Putamen (tissue), 1 donor: ENCODE data around the gene ATP2B1.

Experiments used
- DNase-seq: peaks from one replicate; pipeline ENCODE4 v3.0.0-alpha.2; 2016; ENCODE audit warnings: low spot score

ATP2B1 gene

GRCh38 chr12:89692439-89692838, 16.2 kb downstream of the ATP2B1 start:
- DNase-seq: no peak

- DNase-seq: no peak
Measured at GRCh38 chr12:89691659-89692058, 17.0 kb downstream of the ATP2B1 start.

DNA sequence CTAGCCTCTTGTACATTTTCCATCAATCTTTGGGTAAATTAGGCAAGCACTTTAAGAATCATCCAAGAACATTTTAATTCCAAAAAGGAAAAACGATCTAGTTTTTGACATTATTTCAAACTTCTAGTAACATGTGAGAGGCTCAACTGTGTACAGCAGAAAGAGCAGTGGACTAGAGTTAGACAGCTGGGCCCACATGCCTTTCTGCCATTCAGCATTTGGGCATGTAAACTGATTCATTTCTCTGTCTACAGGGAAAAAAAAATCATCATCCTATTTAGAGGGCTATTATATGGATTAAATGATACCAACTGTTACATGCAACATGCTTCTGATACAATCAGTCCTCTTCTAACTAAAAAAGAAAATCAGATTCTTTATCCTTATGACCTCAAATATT, 17.7 kb downstream of the ATP2B1 start:
- DNase-seq: no peak

DNA sequence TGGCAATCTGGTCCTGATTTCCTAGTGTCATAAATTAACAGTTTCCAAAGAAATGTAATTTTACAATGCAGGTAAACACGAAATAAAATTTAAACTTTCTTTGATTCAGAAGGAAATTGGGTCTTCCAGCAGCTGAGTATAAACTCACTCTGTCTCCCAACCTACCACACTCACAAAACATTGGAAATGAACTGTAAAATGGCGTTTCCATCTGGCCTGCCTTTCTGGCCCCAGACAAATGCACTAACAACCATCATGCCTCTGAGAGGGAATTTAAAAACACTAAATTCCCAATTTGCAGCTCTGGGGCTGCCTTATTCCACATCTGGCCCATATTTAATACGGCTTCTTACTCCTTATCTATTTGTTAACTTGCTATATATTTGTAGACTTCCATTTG, 19.3 kb downstream of the ATP2B1 start:
- DNase-seq: no peak

DNA sequence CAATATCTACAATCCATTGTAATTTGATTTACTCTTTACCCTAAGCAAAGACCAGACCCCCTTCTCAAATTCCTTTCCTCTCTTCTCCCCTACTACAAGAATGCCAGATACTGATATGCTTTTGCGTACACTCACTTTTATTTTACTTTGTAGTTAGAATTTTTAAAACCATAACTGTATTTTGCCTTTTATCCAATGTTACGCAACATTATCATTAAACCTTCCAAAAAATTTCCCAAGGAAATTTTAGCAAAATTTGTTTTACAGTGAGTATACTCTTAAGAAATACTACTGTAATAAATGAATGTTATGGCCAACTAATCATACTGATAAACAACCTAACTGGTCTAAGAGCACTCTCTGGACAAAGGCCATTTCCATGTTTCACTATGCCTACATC, 22.3 kb downstream of the ATP2B1 start:
- DNase-seq: no peak

DNA sequence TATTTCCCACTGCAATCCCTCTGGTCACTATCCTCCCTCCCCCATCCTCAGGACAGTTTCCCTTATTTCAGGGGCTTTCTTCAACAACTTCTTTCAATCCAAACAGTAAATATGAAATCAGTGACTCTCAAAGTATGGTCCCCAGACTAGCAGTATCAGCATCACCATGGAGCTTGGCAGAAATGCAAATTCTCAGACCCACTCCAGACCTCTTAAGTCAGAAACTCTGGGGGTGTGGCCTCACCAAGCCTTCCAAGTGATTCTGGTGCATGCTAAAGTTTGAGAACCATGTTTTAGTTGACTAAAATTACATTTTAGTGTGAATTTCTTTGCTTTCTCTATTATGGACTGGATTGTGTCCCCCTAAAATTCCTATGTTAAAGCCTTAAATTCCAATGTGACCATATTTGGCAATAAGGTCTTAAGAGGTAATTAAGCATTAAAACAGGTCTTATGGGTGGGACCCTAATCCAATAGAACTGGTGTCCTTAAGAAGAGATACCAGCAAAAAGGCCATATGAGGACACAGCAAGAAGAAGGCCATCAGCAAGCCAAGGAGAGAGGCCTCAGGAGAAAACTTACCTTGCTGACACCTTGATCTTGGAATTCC, 23.2 kb downstream of the ATP2B1 start:
- no peak for DNase-seq

DNA sequence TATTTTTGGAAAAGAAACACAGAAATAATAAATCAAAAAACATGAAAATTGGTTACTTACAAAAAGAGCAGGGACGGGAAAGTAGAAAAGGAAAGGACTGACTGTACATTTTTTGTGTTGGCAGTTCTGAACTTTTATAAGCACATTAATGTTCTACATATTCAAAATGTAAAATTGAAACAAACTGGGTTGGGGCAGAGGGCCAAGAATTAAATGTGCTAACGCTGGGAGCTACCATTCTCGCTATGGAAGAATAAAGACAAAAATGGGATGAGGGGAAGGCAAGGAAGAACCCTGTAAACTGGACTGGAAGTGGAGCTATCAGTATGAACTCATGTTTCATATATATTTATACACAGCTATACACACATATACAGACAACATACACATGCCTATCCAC, 24.5 kb downstream of the ATP2B1 start:
- DNase-seq: no peak

GRCh38 chr12:89682284-89682683, 26.4 kb downstream of the ATP2B1 start:
- no peak for DNase-seq

DNA sequence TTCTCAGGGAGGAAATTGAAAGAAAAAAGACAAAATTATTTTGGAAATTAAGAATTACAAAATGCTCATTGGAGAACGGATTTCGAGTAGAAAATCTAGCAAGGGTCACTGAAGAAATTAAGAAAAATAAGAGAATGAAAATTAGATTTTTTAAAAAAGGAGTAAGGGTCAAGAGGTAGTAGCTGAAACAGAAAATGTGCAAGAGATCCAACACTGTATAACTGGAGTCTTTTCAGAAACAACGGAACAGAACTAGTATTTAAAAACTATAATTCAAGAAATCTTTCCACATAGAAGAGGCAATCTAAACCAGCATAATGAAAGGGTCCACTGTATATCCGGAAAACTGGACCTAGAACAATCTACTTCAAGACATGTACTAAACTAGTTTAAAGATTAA, 28.2 kb downstream of the ATP2B1 start:
- DNase-seq: no peak

DNA sequence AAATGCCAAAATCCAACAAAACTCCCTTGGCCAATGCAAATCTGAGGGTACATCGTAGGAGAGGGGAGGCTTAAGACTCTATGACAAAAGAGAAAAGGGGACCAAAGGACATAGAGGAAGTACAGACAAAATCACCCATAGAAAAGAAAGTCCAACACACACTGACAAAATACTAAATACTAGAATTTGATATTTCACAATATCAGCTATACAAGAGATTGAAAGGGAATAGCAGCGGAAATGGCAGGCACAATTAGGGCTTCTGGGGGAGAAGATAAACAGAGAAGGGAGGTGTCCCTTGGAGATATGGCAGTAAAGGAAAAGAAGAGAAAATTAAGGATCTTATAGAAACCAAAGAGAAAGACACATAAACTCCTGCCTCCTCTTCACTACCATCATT, 29.0 kb downstream of the ATP2B1 start:
- DNase-seq: no peak

- DNase-seq: no peak
Measured at GRCh38 chr12:89678225-89678624, 30.4 kb downstream of the ATP2B1 start.

DNA sequence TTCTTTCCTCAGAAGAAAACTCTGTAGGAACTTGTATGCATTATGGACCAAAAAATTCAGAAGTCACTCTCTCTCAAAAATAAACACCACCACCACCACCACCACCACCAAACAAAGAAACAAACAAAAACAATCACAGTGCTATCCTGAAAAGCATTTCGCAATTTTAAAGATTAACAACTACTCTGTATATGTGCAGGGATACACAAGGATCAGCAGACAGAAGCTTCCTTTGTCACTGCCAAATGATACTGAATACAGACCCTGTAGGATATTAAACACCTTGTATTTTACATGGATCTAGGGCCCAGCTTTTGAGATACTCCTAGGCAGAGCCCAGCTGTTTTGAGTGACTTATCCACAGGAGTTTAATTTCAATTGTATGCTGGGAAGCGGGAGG, 31.7 kb downstream of the ATP2B1 start:
- no peak for DNase-seq

- no peak for DNase-seq
Measured at GRCh38 chr12:89674326-89674942, 34.2 kb downstream of the ATP2B1 start.

- DNase-seq: no peak
Measured at GRCh38 chr12:89673603-89674002, 35.0 kb downstream of the ATP2B1 start.

- no peak for DNase-seq
Measured at GRCh38 chr12:89672589-89672979, 36.1 kb downstream of the ATP2B1 start.

- DNase-seq: no peak
Measured at GRCh38 chr12:89671469-89671868, 37.2 kb downstream of the ATP2B1 start.

DNA sequence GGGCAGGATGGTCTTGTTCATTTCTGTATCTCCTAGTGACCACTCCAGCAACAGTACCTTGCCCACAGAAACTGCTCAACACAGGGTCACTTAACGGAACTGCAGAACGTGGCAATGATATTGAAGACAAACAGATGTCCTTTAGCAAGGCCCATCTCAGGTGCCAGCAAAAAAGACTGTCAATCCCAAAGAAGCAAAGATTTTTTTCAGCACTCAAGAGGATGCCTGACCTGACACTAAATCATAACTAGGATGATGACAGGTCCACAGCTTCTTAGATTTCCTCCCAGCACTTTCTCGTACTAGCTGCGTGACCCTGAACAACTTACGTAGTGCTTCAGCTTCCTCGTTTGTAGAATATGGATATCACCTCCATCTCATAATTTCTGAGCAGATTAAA, 39.4 kb downstream of the ATP2B1 start:
- no peak for DNase-seq

DNA sequence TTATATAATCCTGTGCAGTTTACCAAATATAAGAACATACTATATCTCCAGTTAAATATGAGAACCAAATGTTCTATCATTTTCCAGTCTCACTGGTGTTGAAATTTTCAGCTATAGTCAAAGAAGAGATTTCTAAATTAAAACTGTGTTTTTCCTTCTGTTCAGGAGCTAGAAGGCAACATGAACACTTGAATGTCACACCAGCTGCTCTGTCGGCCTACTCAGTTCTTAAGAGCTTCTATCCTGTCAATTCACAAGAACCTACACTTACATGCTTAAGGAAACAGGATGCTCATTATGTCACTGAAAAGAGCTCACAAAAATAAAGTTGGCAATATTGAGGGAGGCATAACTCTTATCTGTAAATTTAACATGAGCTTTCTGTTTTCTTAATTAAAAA, 43.1 kb downstream of the ATP2B1 start:
- peak; percentile 41 for DNase-seq

- DNase-seq: no peak
Measured at GRCh38 chr12:89664441-89664840, 44.2 kb downstream of the ATP2B1 start.

DNA sequence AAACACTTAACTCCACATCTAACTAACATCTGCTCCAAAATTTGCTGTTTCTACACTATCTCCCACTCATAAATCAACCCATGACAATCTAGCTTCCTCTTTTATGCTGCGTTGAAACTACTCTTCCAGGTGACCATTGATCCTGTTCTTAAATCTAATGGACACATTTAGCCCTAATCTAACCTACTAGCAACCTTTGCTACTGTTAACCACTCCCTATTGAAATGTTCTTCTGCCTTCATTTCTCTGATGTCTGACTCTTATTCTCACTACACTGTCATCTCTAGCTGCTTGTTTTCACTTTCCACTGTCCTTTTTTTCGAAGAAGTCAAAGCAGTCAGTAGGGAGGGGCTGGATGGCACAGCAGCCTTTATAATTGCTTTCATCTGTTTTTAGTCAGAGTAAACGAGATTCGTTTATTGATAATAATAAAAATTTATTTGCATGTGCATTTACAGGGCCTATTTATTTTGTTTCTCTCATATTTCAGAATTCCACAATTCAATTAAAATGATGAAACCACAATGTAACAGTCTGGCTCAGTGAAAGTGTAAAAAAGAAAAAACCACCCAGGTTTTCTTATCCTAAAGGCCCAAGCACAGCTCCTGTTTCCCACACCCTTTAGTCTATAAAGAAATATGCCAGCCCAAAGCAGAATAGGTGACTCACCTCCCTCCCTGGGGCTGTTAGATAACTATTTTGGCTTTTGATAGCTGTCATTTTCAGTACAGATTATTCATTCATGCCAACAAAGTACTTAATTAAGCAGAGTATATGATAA, 44.9 kb downstream of the ATP2B1 start:
- DNase-seq: no peak

- no peak for DNase-seq
Measured at GRCh38 chr12:89662623-89663022, 46.0 kb downstream of the ATP2B1 start.

DNA sequence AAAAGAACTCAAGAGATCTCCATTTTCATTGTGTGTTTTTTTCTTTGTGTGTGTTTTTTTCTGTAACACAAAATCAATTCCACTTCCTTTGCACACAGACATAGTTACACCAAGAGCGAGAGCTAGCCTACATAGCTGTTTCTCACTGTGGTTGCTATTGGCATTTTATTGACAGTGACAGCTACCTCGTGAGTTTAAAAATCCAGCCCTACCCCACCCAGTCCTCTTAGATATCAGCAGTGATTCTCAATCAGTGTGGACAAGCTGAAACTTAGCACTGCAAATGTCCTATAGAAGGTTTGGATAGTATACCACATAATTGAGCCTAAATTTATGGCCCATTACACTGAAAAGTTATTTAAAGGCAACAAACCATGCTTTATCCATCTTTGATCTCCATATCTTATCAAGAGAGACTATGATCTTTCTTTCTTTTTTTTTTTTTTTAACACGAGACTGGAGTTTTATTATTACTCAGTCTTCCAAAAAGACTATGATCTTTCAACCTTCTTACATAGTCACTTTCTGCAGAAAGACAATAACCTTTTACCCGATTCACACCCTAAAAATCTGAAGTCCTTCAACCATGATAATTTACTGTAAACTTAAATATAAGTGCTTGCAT, 46.8 kb downstream of the ATP2B1 start:
- DNase-seq: no peak

GRCh38 chr12:89657739-89658138, 50.9 kb downstream of the ATP2B1 start:
- DNase-seq: peak; percentile 70
